HEK293T (cell line): Measurements from ENCODE around the gene RSU1.

Experiments used
- ARNT ChIP-seq: fragments of 450-650 bp; IDR thresholded peaks from 2 replicates; pipeline ENCODE4 v1.6.1; 2017; ENCODE audit warnings: mild to moderate bottlenecking
- FOXA1 ChIP-seq: fragments of 450-650 bp; IDR thresholded peaks from 2 replicates; pipeline ENCODE4 v1.6.1; 2016; ENCODE audit warnings: mild to moderate bottlenecking
- FOXK2 ChIP-seq: fragments of 450-650 bp; IDR thresholded peaks from 2 replicates; pipeline ENCODE4 v1.6.1; 2016; ENCODE audit warnings: mild to moderate bottlenecking
- LEF1 ChIP-seq: fragments of 450-650 bp; IDR thresholded peaks from 2 replicates; pipeline ENCODE4 v1.6.1; 2017; ENCODE audit warnings: mild to moderate bottlenecking, borderline replicate concordance
- NFRKB ChIP-seq: fragments of 450-650 bp; IDR thresholded peaks from 2 replicates; pipeline ENCODE4 v1.6.1; 2016; ENCODE audit warnings: mild to moderate bottlenecking, moderate library complexity
- SP1 ChIP-seq: fragments of 450-650 bp; IDR thresholded peaks from 2 replicates; pipeline ENCODE4 v1.6.1; 2017
- SUZ12 ChIP-seq: fragments of 450-650 bp; IDR thresholded peaks from 2 replicates; pipeline ENCODE4 v1.6.1; 2016; ENCODE audit warnings: mild to moderate bottlenecking

DNA sequence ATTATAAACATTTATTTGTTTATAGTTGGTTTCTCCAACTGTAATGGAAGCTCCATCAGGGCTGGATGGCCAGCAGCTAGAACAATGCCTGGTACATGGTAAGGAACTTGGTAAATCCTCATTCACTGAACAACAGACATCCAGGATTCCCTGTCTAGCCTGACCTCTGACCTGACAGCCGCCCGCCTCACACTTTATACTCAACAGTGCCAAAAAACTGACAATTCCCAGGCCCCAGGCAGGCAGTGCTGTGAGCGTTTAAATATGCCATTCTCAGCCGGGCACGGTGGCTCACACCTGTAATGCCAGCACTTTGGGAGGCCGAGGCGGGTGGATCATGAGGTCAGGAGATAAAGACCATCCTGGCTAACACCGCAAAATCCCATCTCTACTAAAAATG, 55.9 kb downstream of the RSU1 start:
- TF ChIP-seq SP1 (no peak), LEF1 (no peak), NFRKB (no peak), SUZ12 (no peak), FOXA1 (no peak), ARNT (no peak), FOXK2 (no peak)
